Measurements from ENCODE around the gene KLF9. TPM values are rescaled to one million over a fixed set of nuclear protein-coding genes. Genes with fewer than 3 reads are reported as not detected.

The KLF9 gene
- total RNA-seq, 2 experiments from 2014 or later: 16.2 TPM

GRCh38 chr9:70439991-70440706, 25.7 kb upstream of the KLF9 start:
- peaks cover 13% of the 10 kb centered on the region for H3K4me1 Mint-ChIP-seq
- DNase-seq (no peak), ATAC-seq (ENCODE audit: low read depth) (no peak)
- no peak overlapping the region for H3K4me3 Mint-ChIP-seq
- no peaks in the 10 kb centered on the region for H3K27me3 Mint-ChIP-seq
- H3K27ac Mint-ChIP-seq: no peak overlapping the region
- no peaks in the 10 kb centered on the region for H3K9me3 Mint-ChIP-seq
- no peaks in the 10 kb centered on the region for H3K36me3 Mint-ChIP-seq
- POLR2A ChIA-PET: interaction anchor here (2.2 kb wide), 1 partner anchor 19 kb away, joined by 5 read pairs; no protein-coding TSS in a partner anchor

DNA sequence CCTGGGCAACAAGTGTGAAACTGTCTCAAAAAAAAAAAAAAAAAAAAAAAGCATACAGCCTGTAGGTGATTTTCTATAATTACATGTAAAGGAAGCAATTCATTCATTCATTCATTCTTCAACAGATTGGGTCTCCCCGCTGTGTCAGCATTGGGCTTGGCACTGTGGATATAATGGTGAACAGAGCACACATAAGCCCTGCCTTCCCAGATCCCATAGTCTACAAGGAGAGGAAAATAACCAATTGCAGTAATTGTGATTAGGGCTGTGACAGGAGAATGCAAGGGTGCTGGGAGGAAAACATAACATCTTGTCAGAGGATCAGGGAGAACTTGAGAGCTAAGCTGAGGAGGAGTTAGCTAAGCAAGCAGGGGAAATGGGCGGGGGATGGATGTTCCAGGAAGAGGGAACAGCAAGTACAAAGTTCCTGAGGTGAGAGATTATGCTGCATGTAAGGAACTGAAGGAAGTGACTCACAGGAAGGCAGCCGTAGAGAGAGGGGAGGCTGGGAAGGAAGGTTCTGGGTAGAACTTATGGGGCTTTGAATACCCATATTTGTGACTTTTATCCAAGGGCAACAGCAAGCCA, 24.0 kb upstream of the KLF9 start:
- H3K27ac Mint-ChIP-seq: peak overlapping the region; percentile 25
- H3K9me3 Mint-ChIP-seq: no peaks in the 10 kb centered on the region
- DNase-seq (no peak), ATAC-seq (ENCODE audit: low read depth) (no peak)
- no peaks in the 10 kb centered on the region for H3K27me3 Mint-ChIP-seq
- peaks cover 15% of the 10 kb centered on the region for H3K4me1 Mint-ChIP-seq
- peak overlapping the region; percentile 37 for H3K4me3 Mint-ChIP-seq
- POLR2A ChIA-PET: interaction anchor here (0.7 kb wide), 1 partner anchor 19 kb away, joined by 3 read pairs; no protein-coding TSS in a partner anchor
- H3K36me3 Mint-ChIP-seq: no peaks in the 10 kb centered on the region

- no peak for ATAC-seq (ENCODE audit: low read depth)
- no peak for DNase-seq
- H3K27ac Mint-ChIP-seq: no peak overlapping the region
- H3K4me3 Mint-ChIP-seq: no peak overlapping the region
- no peaks in the 10 kb centered on the region for H3K27me3 Mint-ChIP-seq
- H3K36me3 Mint-ChIP-seq: no peaks in the 10 kb centered on the region
- H3K9me3 Mint-ChIP-seq: peaks cover 3% of the 10 kb centered on the region
- H3K4me1 Mint-ChIP-seq: peaks cover 15% of the 10 kb centered on the region
- POLR2A ChIA-PET: no interaction called here
Observed at GRCh38 chr9:70435948-70436347, 21.5 kb upstream of the KLF9 start.

DNA sequence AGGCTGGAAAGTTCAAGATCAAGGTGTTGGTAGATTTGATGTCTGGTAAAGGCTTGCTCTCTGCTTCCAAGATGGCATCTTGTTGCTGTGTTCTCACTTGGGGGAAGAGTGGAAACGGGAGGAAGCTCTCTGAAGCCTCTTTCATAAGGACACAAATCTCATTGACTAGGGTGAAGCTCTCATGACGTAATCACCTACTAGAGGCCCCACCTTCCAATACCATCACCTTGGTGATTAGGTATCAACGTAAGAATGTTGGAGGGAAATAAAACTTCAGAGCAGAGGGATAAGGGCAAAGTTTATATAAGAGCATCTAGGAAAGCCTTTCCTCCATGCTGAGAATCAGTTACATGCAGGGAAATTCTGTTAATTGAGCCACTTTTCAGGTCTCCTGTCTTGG, 15.4 kb upstream of the KLF9 start:
- Mint-ChIP-seq H3K9me3 (peaks cover 3% of the 10 kb centered on the region), H3K4me1 (peaks cover 1% of the 10 kb centered on the region), H3K36me3 (no peaks in the 10 kb centered on the region), H3K27me3 (no peaks in the 10 kb centered on the region), H3K4me3 (no peak overlapping the region), H3K27ac (no peak overlapping the region)
- ATAC-seq (ENCODE audit: low read depth) (no peak), DNase-seq (no peak)
- POLR2A ChIA-PET: no interaction called here

- Mint-ChIP-seq H3K27me3 (no peaks in the 10 kb centered on the region), H3K4me1 (peaks cover 3% of the 10 kb centered on the region), H3K4me3 (no peak overlapping the region), H3K27ac (no peak overlapping the region), H3K36me3 (no peaks in the 10 kb centered on the region), H3K9me3 (peaks cover 3% of the 10 kb centered on the region)
- POLR2A ChIA-PET: no interaction called here
- ATAC-seq (ENCODE audit: low read depth) (no peak), DNase-seq (no peak)
Observed at GRCh38 chr9:70428781-70429180, 14.3 kb upstream of the KLF9 start.

DNA sequence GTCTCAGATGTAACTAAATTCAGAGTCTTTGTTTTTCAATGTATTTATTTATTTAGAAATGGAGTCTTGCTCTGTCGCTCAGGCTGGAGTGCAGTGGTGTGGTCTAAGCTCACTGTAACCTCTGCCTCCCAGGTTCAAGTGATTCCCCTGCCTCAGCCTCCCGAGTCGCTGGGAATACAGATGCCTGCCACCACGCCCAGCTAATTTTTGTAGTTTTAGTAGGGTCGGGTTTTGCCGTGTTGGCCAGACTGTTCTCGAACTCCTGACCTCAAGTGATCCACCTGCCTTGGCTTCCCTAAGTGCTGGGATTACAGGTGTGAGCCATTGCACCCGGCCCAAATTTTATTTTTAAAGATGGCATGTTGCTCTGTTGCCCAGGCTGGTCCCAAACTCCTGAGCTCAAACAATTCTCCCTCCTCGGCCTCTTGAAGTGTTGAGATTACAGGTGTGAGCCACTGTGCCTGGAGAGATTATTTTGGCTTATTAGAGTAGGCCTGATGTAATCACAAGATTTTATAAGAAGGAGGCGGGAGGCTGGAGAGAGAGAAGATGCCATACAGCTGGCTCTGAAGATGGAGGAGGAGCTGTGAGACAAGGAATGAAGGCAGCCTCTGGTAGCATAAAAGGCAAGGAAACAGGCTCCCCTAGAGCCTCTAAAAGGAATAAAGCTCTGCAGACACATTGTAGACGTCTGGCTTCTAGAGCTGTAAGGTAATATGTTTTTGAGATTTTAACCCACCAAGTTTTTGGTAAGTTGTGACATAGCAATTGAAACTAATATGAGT, 12.9 kb upstream of the KLF9 start:
- POLR2A ChIA-PET: interaction anchor here (1.3 kb wide), 1 partner anchor 9 kb away, joined by 5 read pairs; no protein-coding TSS in a partner anchor
- no peak for DNase-seq
- no peaks in the 10 kb centered on the region for H3K36me3 Mint-ChIP-seq
- H3K4me1 Mint-ChIP-seq: peaks cover 7% of the 10 kb centered on the region
- no peak for ATAC-seq (ENCODE audit: low read depth)
- H3K4me3 Mint-ChIP-seq: no peak overlapping the region
- no peak overlapping the region for H3K27ac Mint-ChIP-seq
- H3K9me3 Mint-ChIP-seq: peaks cover 3% of the 10 kb centered on the region
- H3K27me3 Mint-ChIP-seq: no peaks in the 10 kb centered on the region

- H3K4me3 Mint-ChIP-seq: no peak overlapping the region
Observed at GRCh38 chr9:70425192-70425591, 10.7 kb upstream of the KLF9 start.

GRCh38 chr9:70422371-70423043, 8.1 kb upstream of the KLF9 start:
- Mint-ChIP-seq H3K27ac (peak overlapping the region; percentile 99), H3K36me3 (no peaks in the 10 kb centered on the region), H3K9me3 (no peaks in the 10 kb centered on the region), H3K4me3 (no peak overlapping the region), H3K27me3 (no peaks in the 10 kb centered on the region), H3K4me1 (peaks cover 30% of the 10 kb centered on the region)
- ATAC-seq (ENCODE audit: low read depth): no peak
- no peak for DNase-seq
- POLR2A ChIA-PET: interaction anchor here (4.5 to 4.7 kb wide), 2 partner anchors 11 to 142 kb away, joined by 52 to 79 read pairs; no protein-coding TSS in a partner anchor

More at GRCh38 chr9:70425192-70425591, 10.7 kb upstream of the KLF9 start:
- DNase-seq (no peak), ATAC-seq (ENCODE audit: low read depth) (no peak)
- Mint-ChIP-seq H3K36me3 (no peaks in the 10 kb centered on the region), H3K9me3 (no peaks in the 10 kb centered on the region), H3K27ac (no peak overlapping the region), H3K27me3 (no peaks in the 10 kb centered on the region), H3K4me1 (peaks cover 23% of the 10 kb centered on the region)
- POLR2A ChIA-PET: no interaction called here

DNA sequence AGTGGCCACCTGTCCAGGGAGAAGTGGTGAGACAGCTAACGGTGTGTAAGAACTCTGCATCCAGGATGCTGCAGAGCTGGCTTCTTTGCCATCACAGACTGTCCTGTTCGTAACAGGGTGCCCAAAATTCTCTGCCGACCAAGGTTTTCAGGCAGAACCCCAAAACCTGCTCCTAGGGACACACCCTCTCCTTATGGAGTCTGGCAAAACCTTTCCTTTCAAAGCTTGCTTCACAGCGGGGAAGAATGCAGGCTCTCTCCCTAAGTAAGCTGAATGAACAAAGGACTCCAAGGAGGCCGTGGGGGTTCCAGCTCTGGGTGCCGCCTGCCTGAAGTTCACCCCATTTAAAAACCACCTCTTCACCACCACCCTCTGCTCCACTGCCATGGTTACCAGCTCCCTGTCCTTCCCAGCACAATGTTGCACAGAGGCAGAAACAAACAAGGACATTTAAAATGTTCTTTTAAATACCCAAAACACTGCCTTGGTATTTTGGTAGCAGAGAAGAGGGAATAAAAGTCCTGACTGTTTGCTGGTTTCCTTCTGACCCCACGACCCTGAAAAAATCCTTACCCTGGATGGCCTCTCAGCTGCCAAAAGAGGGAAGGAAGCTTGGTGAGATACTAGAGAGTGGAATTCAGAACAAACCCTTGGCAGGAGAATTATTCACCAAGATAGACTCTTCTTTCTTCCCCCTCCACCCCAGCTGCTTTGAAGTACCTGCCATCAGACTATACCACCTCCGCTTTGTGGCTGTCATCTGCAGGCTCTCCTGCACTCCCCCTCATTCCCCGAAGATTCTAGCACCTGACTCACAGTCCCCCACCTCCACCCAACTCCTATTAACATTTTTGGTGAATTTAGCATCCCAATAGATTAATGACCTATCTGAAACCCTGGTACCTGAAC, 7.1 kb upstream of the KLF9 start:
- DNase-seq (no peak), ATAC-seq (ENCODE audit: low read depth) (no peak)
- no peaks in the 10 kb centered on the region for H3K36me3 Mint-ChIP-seq
- H3K27me3 Mint-ChIP-seq: no peaks in the 10 kb centered on the region
- peak overlapping the region; percentile 98 for H3K4me3 Mint-ChIP-seq
- peaks cover 30% of the 10 kb centered on the region for H3K4me1 Mint-ChIP-seq
- H3K27ac Mint-ChIP-seq: peak overlapping the region; percentile 99
- POLR2A ChIA-PET: interaction anchor here (0.6 to 4.7 kb wide), 10 partner anchors 10 to 181 kb away, joined by 3 to 79 read pairs (median 10); partner anchors contain the start of gene SMC5
- no peaks in the 10 kb centered on the region for H3K9me3 Mint-ChIP-seq

DNA sequence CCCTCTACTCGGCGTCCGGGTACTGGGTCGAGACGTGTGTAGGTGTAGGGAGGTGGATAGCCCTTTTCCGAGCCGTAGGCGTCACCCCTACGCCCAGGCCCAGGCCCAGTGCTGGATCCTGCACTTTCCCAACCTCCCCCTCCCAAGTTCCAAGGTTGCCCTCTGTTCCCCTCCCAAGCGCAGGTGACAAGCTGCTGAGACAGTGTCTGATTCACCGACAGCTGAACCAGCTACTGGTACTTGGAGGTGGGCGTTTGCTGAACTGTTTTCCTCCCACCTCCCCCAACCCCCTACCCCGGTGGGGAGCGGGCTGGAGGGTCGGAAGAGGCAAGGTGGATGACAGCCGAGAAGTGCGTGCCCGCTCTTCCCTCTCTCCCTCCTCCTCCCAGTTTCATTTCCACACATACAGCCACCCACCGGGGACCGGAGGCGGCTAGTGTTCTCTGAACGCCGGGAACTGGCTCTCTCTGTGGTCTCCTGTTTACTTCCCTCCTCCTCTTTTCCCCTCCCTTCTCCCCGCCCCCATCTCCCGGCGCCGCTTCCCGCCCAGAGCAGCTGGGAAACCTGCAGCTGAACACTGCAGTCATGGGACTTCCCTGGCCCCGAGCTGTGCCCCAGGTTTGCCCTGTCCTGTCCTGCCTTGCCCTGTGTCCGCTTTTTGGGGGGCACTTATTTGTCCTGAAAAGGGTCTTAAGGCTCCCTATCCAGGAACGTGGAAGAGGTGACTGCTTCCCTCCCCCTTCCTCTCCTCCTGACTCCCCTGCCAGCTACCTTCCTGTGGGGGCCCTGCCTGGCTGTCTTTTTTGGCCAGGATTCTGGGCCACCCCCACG, 6.2 kb upstream of the KLF9 start:
- Mint-ChIP-seq H3K27me3 (no peaks in the 10 kb centered on the region), H3K27ac (peak overlapping the region; percentile 99), H3K4me3 (peak overlapping the region; percentile 98), H3K4me1 (peaks cover 30% of the 10 kb centered on the region), H3K9me3 (no peaks in the 10 kb centered on the region), H3K36me3 (no peaks in the 10 kb centered on the region)
- POLR2A ChIA-PET: interaction anchor here (0.6 to 4.7 kb wide), 12 partner anchors 9 to 645 kb away, joined by 3 to 79 read pairs (median 8); partner anchors contain the start of gene SMC5
- ATAC-seq (ENCODE audit: low read depth): no peak
- DNase-seq: peak; percentile 43

- POLR2A ChIA-PET: interaction anchor here (0.6 to 4.7 kb wide), 17 partner anchors 8 to 644 kb away, joined by 3 to 79 read pairs (median 7); partner anchors contain the start of gene SMC5
- Mint-ChIP-seq H3K4me1 (peaks cover 33% of the 10 kb centered on the region), H3K27ac (peak overlapping the region; percentile 99), H3K9me3 (no peaks in the 10 kb centered on the region), H3K36me3 (no peaks in the 10 kb centered on the region), H3K4me3 (peak overlapping the region; percentile 98), H3K27me3 (no peaks in the 10 kb centered on the region)
- ATAC-seq (ENCODE audit: low read depth): peak; percentile 48
- DNase-seq: peak; percentile 84
Observed at GRCh38 chr9:70419556-70420440, 5.3 kb upstream of the KLF9 start.
